Epithelial cell of esophagus (primary cell): ENCODE results near the gene ITGA1.

Experiments used
- DNase-seq: peaks from one replicate; pipeline ENCODE4 v3.0.0; 2010; ENCODE audit warnings: low read depth
- H3K4me3 ChIP-seq: 2 replicates; pipeline ENCODE4 v1.5.1; 2011; ENCODE audit warnings: mild to moderate bottlenecking, low read length, control low read depth
- CTCF ChIP-seq: IDR thresholded peaks from 2 replicates; pipeline ENCODE4 v1.5.1; 2011; ENCODE audit warnings: low read depth, mild to moderate bottlenecking, low read length, control low read depth, inconsistent platforms; ENCODE audit not compliant: insufficient read depth; ENCODE audit errors: missing control alignments

ITGA1 gene

GRCh38 chr5:52888363-52888762 lies 100.6 kb downstream of the ITGA1 start:
- DNase-seq = no peak
- H3K4me3 ChIP-seq = no peak overlapping the region
- no peak for TF ChIP-seq CTCF

GRCh38 chr5:52892242-52892878 lies 104.6 kb downstream of the ITGA1 start:
- TF ChIP-seq CTCF = no peak
- peak; percentile 13 for DNase-seq

GRCh38 chr5:52893105-52893504 lies 105.4 kb downstream of the ITGA1 start:
- no peak for TF ChIP-seq CTCF
- H3K4me3 ChIP-seq = no peak overlapping the region
- DNase-seq = peak; percentile 61

More at GRCh38 chr5:52892242-52892878, 104.6 kb downstream of the ITGA1 start:
- no peak overlapping the region for H3K4me3 ChIP-seq

- no peak for DNase-seq
- no peak overlapping the region for H3K4me3 ChIP-seq
- no peak for TF ChIP-seq CTCF
Measured at GRCh38 chr5:52893863-52894262, 106.1 kb downstream of the ITGA1 start.

DNA sequence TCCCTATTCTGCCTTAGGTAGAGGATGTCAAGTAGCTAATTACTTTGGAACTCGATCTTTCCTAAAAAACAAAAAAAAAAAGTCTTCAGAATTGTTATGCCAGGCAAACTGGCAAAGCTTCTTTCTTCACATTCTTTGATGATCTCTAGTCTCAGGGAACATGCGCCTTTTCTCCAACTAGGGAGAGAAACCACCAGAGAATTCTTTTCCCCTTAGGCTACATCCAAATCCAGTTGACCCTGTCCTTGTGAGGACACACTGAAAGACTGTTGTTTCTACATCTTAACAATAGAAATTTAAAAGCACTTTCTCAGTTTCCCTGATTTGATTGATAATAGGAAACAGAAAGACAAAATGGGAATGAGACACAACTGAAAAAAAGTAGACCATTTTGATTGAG lies 106.7 kb downstream of the ITGA1 start:
- DNase-seq = no peak
- no peak for TF ChIP-seq CTCF
- no peak overlapping the region for H3K4me3 ChIP-seq

- no peak for TF ChIP-seq CTCF
- DNase-seq = no peak
- H3K4me3 ChIP-seq = no peak overlapping the region
Measured at GRCh38 chr5:52895075-52895474, 107.4 kb downstream of the ITGA1 start.
